Activated gamma-delta T cell (primary cell): Measurements from ENCODE around the gene MYOCD.
"Not testable (repeated sequence)": the region's sequence is repeated elsewhere in the genome, so short reads cannot be mapped to it uniquely, and the experiment has no call there.

Source experiments
- DNase-seq: peaks from one replicate; lab custom pipeline; 2025; lab: John Stamatoyannopoulos, UW
- total RNA-seq, 2 donors: gene quantifications; one replicate each; lab custom pipeline; 2026; lab: John Stamatoyannopoulos, UW

Gene MYOCD
- total RNA-seq: 0 to 0.09 reads per million in 2 donors

GRCh38 chr17:12665263-12666210 lies at the start of gene MYOCD:
TSS of gene MYOCD (plus strand) at chr17:12665890. CDS start at chr17:12666189, 299 bp downstream.
- DNase-seq: no peak

GRCh38 chr17:12616161-12616560 lies 49.5 kb upstream of the MYOCD start:
- DNase-seq: no peak

- no peak for DNase-seq
Measured at GRCh38 chr17:12618557-12618956, 47.1 kb upstream of the MYOCD start.

- DNase-seq: no peak
Measured at GRCh38 chr17:12619459-12620199, 46.1 kb upstream of the MYOCD start.

- no peak for DNase-seq
Measured at GRCh38 chr17:12620200-12620720, 45.4 kb upstream of the MYOCD start.

- no peak for DNase-seq
Measured at GRCh38 chr17:12622726-12623125, 43.0 kb upstream of the MYOCD start.

- no peak for DNase-seq
Measured at GRCh38 chr17:12623220-12623848, 42.4 kb upstream of the MYOCD start.

- DNase-seq: no peak
Measured at GRCh38 chr17:12624211-12624610, 41.5 kb upstream of the MYOCD start.

- DNase-seq: no peak
Measured at GRCh38 chr17:12625092-12625491, 40.6 kb upstream of the MYOCD start.

- DNase-seq: no peak
Measured at GRCh38 chr17:12627177-12627629, 38.5 kb upstream of the MYOCD start.

- DNase-seq: no peak
Measured at GRCh38 chr17:12627781-12628451, 37.8 kb upstream of the MYOCD start.

- no peak for DNase-seq
Measured at GRCh38 chr17:12631076-12631475, 34.6 kb upstream of the MYOCD start.

- DNase-seq: no peak
Measured at GRCh38 chr17:12632785-12633184, 32.9 kb upstream of the MYOCD start.

- DNase-seq: no peak
Measured at GRCh38 chr17:12634789-12635414, 30.8 kb upstream of the MYOCD start.

- not testable (repeated sequence) for DNase-seq
Measured at GRCh38 chr17:12635996-12636395, 29.7 kb upstream of the MYOCD start.

- DNase-seq: no peak
Measured at GRCh38 chr17:12637015-12637414, 28.7 kb upstream of the MYOCD start.

- DNase-seq: no peak
Measured at GRCh38 chr17:12637745-12638651, 27.7 kb upstream of the MYOCD start.

GRCh38 chr17:12640364-12640763 lies 25.3 kb upstream of the MYOCD start:
- DNase-seq: no peak

- no peak for DNase-seq
Measured at GRCh38 chr17:12641084-12641483, 24.6 kb upstream of the MYOCD start.

- no peak for DNase-seq
Measured at GRCh38 chr17:12642034-12642433, 23.7 kb upstream of the MYOCD start.
